GM21786 (cell line): ENCODE results near the gene SUSD3.

Source experiments
- ATAC-seq: cut with Tn5 transposase; IDR thresholded peaks from one replicate; pipeline ENCODE4 v1.9.1; 2021; ENCODE audit not compliant: unreplicated experiment

Gene SUSD3

GRCh38 chr9:93051680-93052089 lies 6.8 kb upstream of the SUSD3 start:
- no peak for ATAC-seq

DNA sequence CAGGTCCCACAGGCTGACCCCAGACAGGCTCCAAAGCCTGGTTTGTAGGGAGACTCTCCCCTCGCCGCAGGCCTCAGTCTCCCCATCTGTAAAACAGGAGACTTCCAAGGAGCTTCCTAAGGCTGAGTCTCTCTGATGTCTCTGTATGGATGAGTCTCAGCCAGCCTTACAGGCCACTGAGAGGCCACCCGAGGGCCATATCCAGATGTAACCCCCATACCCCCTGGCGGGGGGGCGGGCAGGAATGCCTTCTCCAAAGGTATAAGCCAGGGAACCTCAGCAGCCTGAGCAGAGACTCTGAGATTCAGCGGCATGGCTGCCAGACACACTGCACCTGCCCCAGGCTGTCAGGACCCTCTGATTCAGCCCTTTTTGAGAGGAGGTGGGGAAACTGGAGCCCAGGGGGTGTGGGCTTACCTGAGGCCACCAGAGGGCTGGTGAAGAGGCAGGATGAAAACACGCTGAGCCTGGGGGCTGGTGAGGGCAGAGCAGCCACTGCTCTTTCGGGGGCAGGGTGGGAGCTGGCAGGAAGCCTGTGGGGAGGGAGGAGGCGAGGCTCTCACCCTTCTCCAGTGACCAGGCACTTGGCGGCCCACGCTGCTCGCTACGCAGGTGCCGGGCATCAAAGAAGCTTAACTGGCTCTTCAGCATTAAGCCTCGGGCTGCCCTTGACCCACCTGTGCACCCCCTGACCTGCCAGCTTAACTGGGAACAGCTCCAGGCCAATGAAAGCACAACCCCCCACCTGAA lies 5.5 kb upstream of the SUSD3 start:
- ATAC-seq: no peak

DNA sequence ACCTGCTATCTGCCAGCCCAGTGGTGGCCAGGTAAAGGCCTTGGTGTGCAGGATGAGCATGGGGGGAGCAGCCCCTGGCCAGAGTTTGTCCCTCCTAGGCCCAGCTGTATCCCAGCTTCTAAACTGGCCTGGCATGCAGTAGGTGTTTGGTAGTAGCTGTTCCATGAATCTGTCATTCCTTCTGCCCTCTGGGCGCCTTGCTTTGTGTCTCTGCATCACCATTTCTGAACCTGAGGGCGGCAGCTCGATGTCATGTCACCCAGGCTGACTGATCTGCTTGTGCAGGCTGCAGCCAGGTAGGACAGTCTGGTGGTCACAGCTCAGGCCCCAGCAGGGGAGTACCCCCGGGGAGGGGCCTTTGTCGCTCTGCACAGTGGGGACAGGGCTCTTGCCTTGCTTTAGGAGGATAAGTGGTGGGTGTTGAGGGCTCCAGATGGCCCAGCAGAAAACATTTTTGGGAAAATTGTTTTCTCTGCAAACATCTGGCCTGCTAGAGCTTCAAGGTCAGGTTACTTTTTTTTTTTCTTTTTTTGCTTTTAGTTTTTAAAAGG lies 4.6 kb upstream of the SUSD3 start:
- no peak for ATAC-seq

GRCh38 chr9:93054758-93055704 lies 3.5 kb upstream of the SUSD3 start:
- no peak for ATAC-seq

DNA sequence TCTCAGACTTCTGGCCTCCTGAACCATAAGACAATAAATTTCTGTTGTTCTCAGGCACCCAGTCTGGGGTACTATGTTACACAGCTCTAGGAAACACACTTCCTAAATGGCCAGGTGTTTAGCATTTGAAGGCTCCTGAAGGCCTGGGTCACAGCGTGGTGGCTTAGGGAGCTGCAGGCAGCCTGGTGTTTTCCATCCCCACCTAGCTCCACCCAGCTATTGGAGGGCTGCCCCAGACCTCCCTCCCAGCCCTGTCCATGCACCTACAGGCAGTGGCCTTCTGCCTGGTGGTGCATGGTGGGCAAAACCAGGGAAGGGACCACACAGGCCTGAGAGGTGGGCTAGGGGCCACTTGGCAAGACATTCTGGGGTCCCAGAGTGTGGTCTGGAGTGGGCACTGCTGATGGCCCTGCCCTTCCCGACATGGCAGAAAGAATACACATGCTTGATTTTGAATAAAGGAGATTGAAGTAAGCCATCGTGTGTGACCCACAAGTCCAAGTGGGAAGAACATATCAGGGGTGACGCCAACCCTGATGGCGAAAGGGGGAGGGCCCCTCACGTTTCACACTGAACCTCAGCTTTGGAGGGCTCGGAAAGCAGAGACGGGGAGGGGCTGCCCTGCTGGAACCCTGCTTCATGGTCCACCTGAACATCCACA lies 1.3 kb upstream of the SUSD3 start:
- ATAC-seq: no peak

- peak; percentile 23 for ATAC-seq
These were observed 672 bp upstream of the SUSD3 start for GRCh38 chr9:93057703-93058354.

- no peak for ATAC-seq
These were observed 662 bp downstream of the SUSD3 start for GRCh38 chr9:93059011-93059714.

- ATAC-seq: no peak
These were observed 1.4 kb downstream of the SUSD3 start for GRCh38 chr9:93059715-93060578.

- ATAC-seq: no peak
These were observed 2.3 kb downstream of the SUSD3 start for GRCh38 chr9:93060746-93061259.

DNA sequence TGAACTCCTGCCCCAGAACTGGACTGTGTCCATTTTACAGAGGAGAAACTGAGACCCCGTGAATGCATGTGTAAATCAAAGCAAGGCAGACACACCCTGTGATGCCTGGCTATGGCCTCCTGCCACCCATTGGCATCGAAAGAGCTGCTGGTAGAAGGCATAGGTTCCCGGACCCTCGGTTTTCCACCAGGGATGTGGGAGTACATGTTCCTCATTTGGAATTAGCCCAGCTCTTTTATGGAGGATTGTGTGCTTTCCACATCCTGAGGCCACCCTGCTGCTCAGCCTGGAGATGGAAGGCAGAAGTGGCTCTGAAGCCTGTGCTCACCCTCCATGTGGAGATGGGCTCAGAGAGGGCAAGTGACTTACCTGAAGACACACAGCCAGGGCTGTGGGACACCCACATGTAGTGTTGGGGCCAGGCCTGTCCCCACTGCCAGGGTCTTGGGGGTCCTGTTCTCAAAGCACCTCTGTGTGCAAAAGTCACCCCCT lies 2.8 kb downstream of the SUSD3 start:
- no peak for ATAC-seq

DNA sequence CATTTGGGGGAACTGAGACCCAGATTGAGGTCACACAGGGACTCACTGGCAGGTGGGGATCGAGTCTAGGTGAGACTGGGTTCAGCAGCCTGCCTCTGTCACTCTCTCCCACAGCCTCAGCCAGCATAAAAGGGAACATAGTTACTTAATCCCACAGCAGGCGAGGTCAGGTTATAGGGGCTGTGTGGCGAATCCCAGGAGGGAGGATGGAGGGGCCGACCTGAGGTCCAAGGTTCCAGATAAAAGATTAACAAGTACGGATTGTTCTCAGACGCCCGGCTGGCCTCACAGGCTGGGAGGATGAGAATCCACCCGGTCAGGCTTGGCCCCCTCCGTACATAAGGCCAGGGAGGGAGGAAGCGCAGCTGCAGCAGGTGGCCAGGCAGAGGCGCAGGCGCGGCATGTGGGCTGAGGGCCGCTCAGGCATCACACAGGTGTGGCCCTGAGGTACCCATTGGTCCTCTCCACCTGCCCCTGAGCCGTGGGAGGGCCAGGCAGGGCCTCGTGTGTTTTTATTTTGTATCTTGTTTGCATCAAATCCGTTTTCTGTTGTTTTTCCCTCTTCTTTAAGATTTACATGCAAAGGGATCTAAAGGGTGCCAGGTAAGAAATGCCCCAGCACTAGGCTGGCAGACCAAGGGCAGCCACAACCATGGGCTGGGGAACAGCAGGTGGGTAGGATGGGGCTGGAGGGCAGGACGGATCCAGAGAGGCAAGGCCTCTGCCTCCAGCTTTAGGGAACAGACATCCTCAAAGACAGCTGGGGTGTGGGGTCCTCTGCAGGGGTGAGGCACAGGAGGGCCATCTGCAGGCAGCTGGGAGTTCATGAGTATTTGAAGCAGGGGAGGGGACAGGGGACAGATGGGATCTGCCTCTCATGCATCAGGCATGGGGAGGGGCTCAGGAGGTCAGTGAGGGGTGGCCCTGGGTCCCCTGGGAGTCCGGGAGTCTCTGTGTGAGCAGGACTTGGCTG lies 3.6 kb downstream of the SUSD3 start:
- no peak for ATAC-seq

- ATAC-seq: peak; percentile 87
These were observed 6.1 kb downstream of the SUSD3 start for GRCh38 chr9:93064392-93065134.

DNA sequence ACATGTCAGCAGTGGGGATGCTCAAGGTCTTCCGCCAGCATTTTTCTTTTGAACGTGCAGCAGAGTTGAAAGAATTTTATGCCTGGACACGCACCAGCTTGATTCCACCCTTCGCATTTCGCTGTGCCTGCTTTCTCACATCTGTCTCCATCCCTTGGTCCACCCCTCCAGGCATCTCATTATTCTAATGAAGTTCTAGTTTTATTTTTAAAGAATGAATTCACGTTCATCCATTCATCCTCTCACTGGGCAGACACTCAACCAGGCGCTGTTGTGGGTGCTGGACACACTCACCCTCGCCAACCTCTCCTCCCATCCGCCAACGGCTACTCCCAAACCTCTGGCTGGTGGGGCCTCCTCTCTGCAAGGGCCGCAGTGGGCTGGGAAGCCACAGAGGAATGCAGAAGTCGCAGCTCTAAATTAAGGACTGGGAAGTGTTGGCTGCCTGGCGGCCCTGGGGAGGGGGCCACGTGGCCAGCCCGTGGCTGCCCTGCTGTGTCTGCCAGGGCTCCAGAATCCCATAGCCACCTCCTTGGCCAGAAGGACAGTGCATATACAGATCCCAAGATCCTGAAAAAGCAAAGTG lies 6.7 kb downstream of the SUSD3 start:
- ATAC-seq: no peak

GRCh38 chr9:93066978-93067603 lies 8.6 kb downstream of the SUSD3 start:
- no peak for ATAC-seq

GRCh38 chr9:93068956-93069355 lies 10.5 kb downstream of the SUSD3 start:
- no peak for ATAC-seq

GRCh38 chr9:93071464-93071863 lies 13.0 kb downstream of the SUSD3 start:
- no peak for ATAC-seq
